Left ventricle myocardium inferior (tissue), 1 donor: ENCODE results near the gene TEX19. TPM values are rescaled to one million over a fixed set of nuclear protein-coding genes. Genes with fewer than 3 reads are reported as not detected.

Experiments used
- DNase-seq: peaks from one replicate; pipeline ENCODE4 v3.0.0-alpha.2; 2020
- H3K27ac ChIP-seq: fragments of 200-600 bp; replicated peaks from 2 replicates; pipeline ENCODE4 v1.8.0; 2021
- H3K27me3 ChIP-seq: fragments of 200-600 bp; 2 replicates; pipeline ENCODE4 v1.8.0; 2021; ENCODE audit warnings: low read depth
- H3K36me3 ChIP-seq: fragments of 200-600 bp; 2 replicates; pipeline ENCODE4 v1.8.0; 2021
- H3K4me1 ChIP-seq: fragments of 200-600 bp; 2 replicates; pipeline ENCODE4 v1.8.0; 2021
- H3K4me3 ChIP-seq: fragments of 200-600 bp; 2 replicates; pipeline ENCODE4 v1.8.0; 2021; ENCODE audit warnings: mild to moderate bottlenecking, moderate library complexity
- H3K9me3 ChIP-seq: fragments of 200-600 bp; replicated peaks from 2 replicates; pipeline ENCODE4 v1.8.0; 2021
- CTCF ChIP-seq: fragments of 200-600 bp; IDR thresholded peaks from 2 replicates; pipeline ENCODE4 v1.8.0; 2021; ENCODE audit warnings: antibody characterized with exemption, mild to moderate bottlenecking, borderline replicate concordance
- intact Hi-C: fragments of 100-400 bp; cut with micrococcal nuclease; formaldehyde crosslinking; loops from one replicate; pipeline ENCODE4 v1.11.0; 2022
- total RNA-seq: library from RNA; stranded (reverse); fragmentation: NEBNext Ultra II Directional; extraction: Animal tissue kit (Norgen Biotek cat#: 25700); gene quantifications from one replicate; pipeline ENCODE4 v1.2.1, GENCODE V29; 2021
- donor health status: DM: no; HTN: yes; CAD: no; lungs with severe emphysema.

TEX19 gene
- total RNA-seq, 1 donor from 2014 or later, result not detected

DNA sequence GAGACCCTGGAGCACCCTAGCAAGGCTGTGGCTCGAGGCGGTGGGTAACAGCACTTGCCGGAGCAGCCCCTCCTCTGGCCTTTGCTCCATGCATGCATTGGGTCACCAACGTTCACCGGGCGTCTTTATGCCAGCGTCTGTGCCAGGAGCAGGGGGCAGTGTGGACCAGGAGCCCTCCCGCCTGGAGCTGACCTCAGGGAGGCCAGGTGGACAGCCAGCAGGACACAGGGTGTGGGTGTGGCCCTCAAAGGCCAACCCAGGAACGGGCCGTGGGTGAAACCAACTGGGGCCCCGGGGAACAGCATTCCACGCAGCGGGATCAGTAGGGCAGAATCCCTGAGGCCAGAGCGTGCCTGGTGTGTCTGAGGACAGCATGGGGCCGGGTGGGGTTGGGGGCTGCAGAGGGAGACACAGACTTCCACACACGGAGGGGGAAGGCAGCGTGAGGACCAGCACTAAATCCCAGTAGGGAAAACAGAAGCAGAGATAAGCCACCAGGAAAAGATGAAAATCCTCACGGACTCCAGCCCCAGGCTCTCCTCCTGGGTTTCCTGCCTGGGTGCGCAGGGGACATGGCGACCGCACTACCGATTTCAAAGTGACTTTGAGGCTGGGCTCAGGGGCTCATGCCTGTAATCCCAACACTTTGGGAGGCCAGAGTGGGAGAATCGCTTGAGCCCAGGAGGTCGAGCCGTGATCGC is 38.8 kb upstream of the TEX19 start:
- no peak overlapping the region for H3K27ac ChIP-seq
- no peaks in the 10 kb centered on the region for H3K36me3 ChIP-seq
- peaks cover 20% of the 10 kb centered on the region for H3K4me1 ChIP-seq
- intact Hi-C loops, result loop anchor here (10.0 kb wide), 1 partner anchor 85 kb away; no protein-coding TSS in a partner anchor
- no peak for TF ChIP-seq CTCF
- H3K9me3 ChIP-seq, result no peaks in the 10 kb centered on the region
- DNase-seq, result no peak
- H3K4me3 ChIP-seq, result no peak overlapping the region
- peaks cover 36% of the 10 kb centered on the region for H3K27me3 ChIP-seq

GRCh38 chr17:82320956-82321927 is 37.8 kb upstream of the TEX19 start:
- peak; percentile 91 for TF ChIP-seq CTCF
- H3K27ac ChIP-seq, result no peak overlapping the region
- peaks cover 11% of the 10 kb centered on the region for H3K4me1 ChIP-seq
- peaks cover 27% of the 10 kb centered on the region for H3K27me3 ChIP-seq
- intact Hi-C loops, result loop anchor here (10.0 kb wide), 1 partner anchor 86 kb away; no protein-coding TSS in a partner anchor
- H3K9me3 ChIP-seq, result no peaks in the 10 kb centered on the region
- no peaks in the 10 kb centered on the region for H3K36me3 ChIP-seq
- DNase-seq, result no peak
- peak overlapping the region; percentile 32 for H3K4me3 ChIP-seq

DNA sequence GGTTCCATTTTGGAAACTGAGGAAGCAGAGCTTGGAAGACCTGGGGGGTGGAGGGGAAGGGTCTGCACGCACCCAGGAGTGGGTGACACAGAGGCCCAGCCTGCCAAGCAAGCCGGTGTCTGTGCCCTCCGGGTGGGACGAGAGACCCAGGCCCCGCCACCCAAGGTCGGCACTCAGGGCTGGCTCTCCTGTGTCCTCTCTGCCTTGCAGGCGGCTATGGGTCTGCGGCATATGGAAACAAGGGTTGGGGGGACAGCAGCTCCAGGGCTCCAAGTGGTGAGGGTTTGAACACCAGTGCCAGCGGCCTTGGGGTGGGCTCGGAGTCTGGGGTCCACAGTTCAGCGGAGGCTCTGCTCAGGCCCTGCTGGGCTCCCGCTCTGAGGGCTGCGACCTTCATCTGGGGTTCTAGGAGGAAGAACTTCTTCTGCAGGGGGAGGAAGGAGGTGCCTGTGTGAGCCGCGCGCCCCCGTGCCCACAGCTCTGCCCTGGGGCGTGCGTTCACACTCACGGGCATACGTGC is 37.0 kb upstream of the TEX19 start:
- intact Hi-C loops, result loop anchor here (10.0 kb wide), 1 partner anchor 87 kb away; no protein-coding TSS in a partner anchor
- no peaks in the 10 kb centered on the region for H3K36me3 ChIP-seq
- no peak for TF ChIP-seq CTCF
- H3K4me3 ChIP-seq, result no peak overlapping the region
- H3K9me3 ChIP-seq, result no peaks in the 10 kb centered on the region
- peaks cover 10% of the 10 kb centered on the region for H3K4me1 ChIP-seq
- no peak overlapping the region for H3K27ac ChIP-seq
- peaks cover 24% of the 10 kb centered on the region for H3K27me3 ChIP-seq
- DNase-seq, result no peak

- DNase-seq, result no peak
- Histone ChIP-seq H3K27ac (no peak overlapping the region), H3K4me1 (peaks cover 10% of the 10 kb centered on the region), H3K4me3 (no peak overlapping the region), H3K27me3 (peaks cover 28% of the 10 kb centered on the region), H3K36me3 (no peaks in the 10 kb centered on the region), H3K9me3 (no peaks in the 10 kb centered on the region)
- intact Hi-C loops, result loop anchor here (10.0 kb wide), 1 partner anchor 88 kb away; no protein-coding TSS in a partner anchor
- TF ChIP-seq CTCF, result no peak
Measured at GRCh38 chr17:82322526-82323453, 36.3 kb upstream of the TEX19 start.
